Type B pancreatic cell (in vitro differentiated cells): ENCODE data around the gene MEI1. TPM values are rescaled to one million over a fixed set of nuclear protein-coding genes. Genes with fewer than 3 reads are reported as not detected.

Experiments
- DNase-seq: peaks from one replicate; pipeline ENCODE4 v3.0.0; 2021; ENCODE audit warnings: mixed read lengths; ENCODE audit not compliant: unreplicated experiment; ENCODE audit errors: extremely low spot score
- H3K27ac Mint-ChIP-seq: 2 replicates; pipeline ENCODE4 v1.8.0; 2021; ENCODE audit warnings: mild to moderate bottlenecking, mixed read lengths
- H3K27me3 Mint-ChIP-seq: 2 replicates; pipeline ENCODE4 v1.8.0; 2021; ENCODE audit warnings: mixed read lengths
- H3K36me3 Mint-ChIP-seq: 2 replicates; pipeline ENCODE4 v1.8.0; 2021; ENCODE audit warnings: mixed read lengths
- H3K4me1 Mint-ChIP-seq: one replicate; pipeline ENCODE4 v1.8.0; 2021; ENCODE audit warnings: mixed read lengths; ENCODE audit not compliant: unreplicated experiment
- H3K4me3 Mint-ChIP-seq: 2 replicates; pipeline ENCODE4 v1.8.0; 2021; ENCODE audit warnings: mild to moderate bottlenecking, mixed read lengths
- H3K9me3 Mint-ChIP-seq: 2 replicates; pipeline ENCODE4 v1.8.0; 2021; ENCODE audit warnings: mixed read lengths
- total RNA-seq: library from RNA; stranded (reverse); gene quantifications from 2 replicates; pipeline ENCODE4 v1.2.1, GENCODE V29; 2021; ENCODE audit warnings: low replicate concordance
- TF ChIP-seq, protein P1 (sequence below): fragments of 200-600 bp; sonication (generic); conservative IDR thresholded peaks from 2 replicates; pipeline ENCODE4 v1.5.0; 2021; ENCODE audit warnings: antibody characterized with exemption, mild to moderate bottlenecking

Gene MEI1
- total RNA-seq, 1 donor from 2014 or later = 1.2 TPM

GRCh38 chr22:41672780-41673509 lies 26.4 kb upstream of the MEI1 start:
- no peaks in the 10 kb centered on the region for H3K9me3 Mint-ChIP-seq
- H3K27me3 Mint-ChIP-seq = no peaks in the 10 kb centered on the region
- H3K27ac Mint-ChIP-seq = peak overlapping the region; percentile 87
- TF ChIP-seq, protein P1, sequence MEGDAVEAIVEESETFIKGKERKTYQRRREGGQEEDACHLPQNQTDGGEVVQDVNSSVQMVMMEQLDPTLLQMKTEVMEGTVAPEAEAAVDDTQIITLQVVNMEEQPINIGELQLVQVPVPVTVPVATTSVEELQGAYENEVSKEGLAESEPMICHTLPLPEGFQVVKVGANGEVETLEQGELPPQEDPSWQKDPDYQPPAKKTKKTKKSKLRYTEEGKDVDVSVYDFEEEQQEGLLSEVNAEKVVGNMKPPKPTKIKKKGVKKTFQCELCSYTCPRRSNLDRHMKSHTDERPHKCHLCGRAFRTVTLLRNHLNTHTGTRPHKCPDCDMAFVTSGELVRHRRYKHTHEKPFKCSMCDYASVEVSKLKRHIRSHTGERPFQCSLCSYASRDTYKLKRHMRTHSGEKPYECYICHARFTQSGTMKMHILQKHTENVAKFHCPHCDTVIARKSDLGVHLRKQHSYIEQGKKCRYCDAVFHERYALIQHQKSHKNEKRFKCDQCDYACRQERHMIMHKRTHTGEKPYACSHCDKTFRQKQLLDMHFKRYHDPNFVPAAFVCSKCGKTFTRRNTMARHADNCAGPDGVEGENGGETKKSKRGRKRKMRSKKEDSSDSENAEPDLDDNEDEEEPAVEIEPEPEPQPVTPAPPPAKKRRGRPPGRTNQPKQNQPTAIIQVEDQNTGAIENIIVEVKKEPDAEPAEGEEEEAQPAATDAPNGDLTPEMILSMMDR = peak; percentile 35
- no peak for DNase-seq
- no peak overlapping the region for H3K4me3 Mint-ChIP-seq
- peaks cover 6% of the 10 kb centered on the region for H3K4me1 Mint-ChIP-seq
- H3K36me3 Mint-ChIP-seq = peaks cover 18% of the 10 kb centered on the region

- DNase-seq = no peak
- no peaks in the 10 kb centered on the region for H3K4me1 Mint-ChIP-seq
- TF ChIP-seq, protein P1 = no peak
- no peak overlapping the region for H3K4me3 Mint-ChIP-seq
- H3K9me3 Mint-ChIP-seq = no peaks in the 10 kb centered on the region
- no peak overlapping the region for H3K27ac Mint-ChIP-seq
- no peaks in the 10 kb centered on the region for H3K27me3 Mint-ChIP-seq
- peaks cover 24% of the 10 kb centered on the region for H3K36me3 Mint-ChIP-seq
Observed at GRCh38 chr22:41674846-41675340, 24.4 kb upstream of the MEI1 start.

DNA sequence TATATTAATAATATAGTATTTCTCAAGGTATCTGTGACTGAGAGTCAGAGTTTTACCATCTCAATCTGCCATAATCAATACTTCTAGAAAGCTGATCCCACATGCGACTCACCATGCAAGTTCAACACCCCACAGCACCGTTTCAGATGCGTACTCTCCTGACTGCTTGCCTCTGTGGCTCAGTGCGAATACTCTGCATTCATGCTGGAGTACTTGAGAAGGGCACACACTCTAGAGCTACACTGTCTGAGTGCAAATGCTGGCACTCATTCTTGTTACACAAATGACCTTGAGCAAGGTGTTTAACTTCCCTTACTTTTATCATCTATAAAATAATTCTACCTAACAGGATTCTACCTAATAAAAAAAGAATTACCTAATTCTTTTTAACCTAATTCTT lies 23.2 kb upstream of the MEI1 start:
- Mint-ChIP-seq H3K27me3 (no peaks in the 10 kb centered on the region), H3K4me3 (no peak overlapping the region), H3K27ac (no peak overlapping the region), H3K4me1 (no peaks in the 10 kb centered on the region), H3K36me3 (peaks cover 24% of the 10 kb centered on the region), H3K9me3 (no peaks in the 10 kb centered on the region)
- TF ChIP-seq, protein P1 = no peak
- DNase-seq = no peak

GRCh38 chr22:41681616-41682015 lies 17.7 kb upstream of the MEI1 start:
- no peak overlapping the region for H3K27ac Mint-ChIP-seq
- H3K36me3 Mint-ChIP-seq = peaks cover 11% of the 10 kb centered on the region
- no peaks in the 10 kb centered on the region for H3K9me3 Mint-ChIP-seq

DNA sequence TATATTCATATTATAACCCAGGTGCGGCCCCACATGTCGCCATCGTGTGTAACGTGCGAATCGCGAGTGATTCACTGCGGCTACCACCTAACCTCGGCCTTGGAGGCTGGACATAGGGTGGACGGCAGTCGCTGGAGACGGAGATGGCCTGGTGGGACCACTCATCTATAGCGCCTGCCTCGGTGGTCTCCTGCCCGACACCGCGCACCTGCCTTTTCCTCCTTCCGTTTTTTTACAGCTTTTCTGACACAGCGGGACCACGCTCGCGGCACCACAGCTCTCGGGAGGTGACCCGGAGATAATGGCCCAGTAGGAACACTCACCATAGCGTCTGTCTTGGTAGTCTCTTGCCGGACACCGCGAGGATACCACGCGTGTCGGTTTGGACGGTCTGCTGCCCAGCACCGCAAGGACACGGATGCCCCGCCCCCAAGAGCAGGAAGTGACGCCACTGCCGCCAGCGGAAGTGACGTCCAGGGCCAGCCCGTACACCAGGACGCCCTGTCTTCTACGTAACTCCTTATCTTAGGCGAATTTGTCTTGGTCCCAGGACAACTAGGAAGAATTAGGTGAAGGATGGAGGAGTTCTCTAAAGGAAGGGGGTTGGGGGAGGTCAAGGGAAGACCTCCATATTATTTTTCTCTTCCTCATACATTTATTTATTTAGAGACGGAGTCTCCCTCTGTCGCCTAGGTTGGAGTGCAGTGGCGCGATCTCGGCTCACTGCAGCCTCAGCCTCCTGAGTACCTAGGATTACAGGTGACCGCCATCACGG lies 17.1 kb upstream of the MEI1 start:
- H3K4me3 Mint-ChIP-seq = peak overlapping the region; percentile 99
- no peaks in the 10 kb centered on the region for H3K9me3 Mint-ChIP-seq
- H3K27me3 Mint-ChIP-seq = no peaks in the 10 kb centered on the region
- H3K36me3 Mint-ChIP-seq = peaks cover 9% of the 10 kb centered on the region
- peak overlapping the region; percentile 96 for H3K27ac Mint-ChIP-seq
- DNase-seq = peak; percentile 89
- TF ChIP-seq, protein P1 = no peak
- peaks cover 1% of the 10 kb centered on the region for H3K4me1 Mint-ChIP-seq

More at GRCh38 chr22:41681616-41682015, 17.7 kb upstream of the MEI1 start:
- H3K4me1 Mint-ChIP-seq = no peaks in the 10 kb centered on the region
- DNase-seq = no peak
- H3K4me3 Mint-ChIP-seq = peak overlapping the region; percentile 99
- TF ChIP-seq, protein P1 = no peak
- no peaks in the 10 kb centered on the region for H3K27me3 Mint-ChIP-seq
